ENCODE data around the gene AIFM1. TPM values are rescaled to one million over a fixed set of nuclear protein-coding genes. Genes with fewer than 3 reads are reported as not detected.

AIFM1 gene
- total RNA-seq, 4 donors from 2014 or later, result 7.6 to 15.0 (median 10.4) TPM

DNA sequence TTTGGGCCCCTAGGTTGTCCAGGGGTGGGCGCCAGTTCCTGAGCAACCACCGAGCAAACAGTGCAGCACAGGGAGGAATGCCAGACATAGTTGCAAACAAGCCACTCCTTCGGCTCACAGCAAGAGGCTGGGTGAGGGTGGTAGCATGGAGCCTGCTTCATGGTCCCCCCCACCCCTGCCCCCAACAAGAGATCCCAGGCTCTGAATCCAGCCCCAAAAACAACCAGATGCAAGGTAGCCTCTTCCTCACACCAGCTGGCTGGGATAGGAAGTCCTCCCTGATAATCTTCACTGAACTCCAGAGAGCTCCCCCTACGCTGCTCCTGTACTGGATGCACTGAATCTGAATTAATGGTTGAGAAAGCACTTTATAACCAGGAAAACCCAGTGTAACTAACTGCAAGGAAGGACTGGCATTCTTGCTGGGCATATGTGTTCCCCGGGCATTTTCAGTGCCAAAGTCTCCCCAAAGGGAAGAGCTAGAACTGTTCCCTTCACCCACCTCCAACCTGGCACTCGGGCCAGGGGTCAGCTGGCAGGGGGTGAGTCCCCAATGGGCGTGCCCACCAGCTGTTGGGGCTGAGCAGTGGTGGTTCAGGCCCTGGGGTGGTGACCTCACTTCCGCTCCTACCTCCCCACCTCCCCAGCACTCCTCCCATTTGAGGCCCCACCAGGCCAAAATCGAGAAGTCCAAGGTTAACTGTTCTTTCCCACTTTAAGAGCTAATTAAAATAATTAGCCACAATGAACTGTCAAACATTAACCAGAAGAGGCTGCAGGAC, 56.8 kb downstream of the AIFM1 start:
- H3K4me3 ChIP-seq (ENCODE audit: low read depth, poor library complexity, severe bottlenecking), result peak overlapping the region; percentile 69
- intact Hi-C loops (cut with DNase I; ENCODE audit: low total_unique reads), result loop anchor here (5.0 kb wide), 1 partner anchor 568 kb away; no protein-coding TSS in a partner anchor
- DNase-seq (ENCODE audit: low spot score in 2 of 2), result no peak
- TF ChIP-seq, protein P1, sequence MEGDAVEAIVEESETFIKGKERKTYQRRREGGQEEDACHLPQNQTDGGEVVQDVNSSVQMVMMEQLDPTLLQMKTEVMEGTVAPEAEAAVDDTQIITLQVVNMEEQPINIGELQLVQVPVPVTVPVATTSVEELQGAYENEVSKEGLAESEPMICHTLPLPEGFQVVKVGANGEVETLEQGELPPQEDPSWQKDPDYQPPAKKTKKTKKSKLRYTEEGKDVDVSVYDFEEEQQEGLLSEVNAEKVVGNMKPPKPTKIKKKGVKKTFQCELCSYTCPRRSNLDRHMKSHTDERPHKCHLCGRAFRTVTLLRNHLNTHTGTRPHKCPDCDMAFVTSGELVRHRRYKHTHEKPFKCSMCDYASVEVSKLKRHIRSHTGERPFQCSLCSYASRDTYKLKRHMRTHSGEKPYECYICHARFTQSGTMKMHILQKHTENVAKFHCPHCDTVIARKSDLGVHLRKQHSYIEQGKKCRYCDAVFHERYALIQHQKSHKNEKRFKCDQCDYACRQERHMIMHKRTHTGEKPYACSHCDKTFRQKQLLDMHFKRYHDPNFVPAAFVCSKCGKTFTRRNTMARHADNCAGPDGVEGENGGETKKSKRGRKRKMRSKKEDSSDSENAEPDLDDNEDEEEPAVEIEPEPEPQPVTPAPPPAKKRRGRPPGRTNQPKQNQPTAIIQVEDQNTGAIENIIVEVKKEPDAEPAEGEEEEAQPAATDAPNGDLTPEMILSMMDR (IDR thresholded peaks at IDR 0.05), result no peak
- TF ChIP-seq POLR2A (IDR thresholded peaks at IDR 0.05), result no peak
- 10 to 40% methylated on average over 4 to 9 of the region's 9 CpGs for WGBS, 2 donors

DNA sequence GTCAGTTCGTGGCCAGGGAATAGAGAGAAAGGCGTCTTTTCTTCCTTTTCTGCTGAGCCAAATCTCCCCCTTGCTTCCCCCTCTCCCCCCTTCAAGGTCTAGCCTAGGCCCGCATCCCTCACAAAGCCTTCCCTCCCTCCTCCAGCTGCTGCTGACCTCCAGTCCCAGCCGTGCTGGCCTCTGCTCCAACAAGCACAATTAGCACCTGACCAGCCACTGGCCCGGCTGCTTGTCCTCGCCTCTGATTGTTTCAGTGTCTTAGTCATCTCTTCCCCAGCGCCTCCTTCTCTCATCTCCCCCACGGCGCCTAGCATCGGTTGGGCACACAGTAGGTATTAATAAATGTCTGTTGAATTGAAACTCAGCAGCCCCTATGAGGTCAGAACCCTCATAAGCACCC, 59.6 kb downstream of the AIFM1 start:
- no peak for DNase-seq (ENCODE audit: low spot score in 2 of 2)
- H3K4me3 ChIP-seq (ENCODE audit: low read depth, poor library complexity, severe bottlenecking), result no peak overlapping the region
- 47 to 55% methylated on average over 9 to 10 of the region's 10 CpGs for WGBS, 2 donors
- TF ChIP-seq POLR2A (IDR thresholded peaks at IDR 0.05), result no peak
- TF ChIP-seq, protein P1 (IDR thresholded peaks at IDR 0.05), result no peak
- intact Hi-C loops (cut with DNase I; ENCODE audit: low total_unique reads), result loop anchor here (5.0 kb wide), 1 partner anchor 571 kb away; no protein-coding TSS in a partner anchor

DNA sequence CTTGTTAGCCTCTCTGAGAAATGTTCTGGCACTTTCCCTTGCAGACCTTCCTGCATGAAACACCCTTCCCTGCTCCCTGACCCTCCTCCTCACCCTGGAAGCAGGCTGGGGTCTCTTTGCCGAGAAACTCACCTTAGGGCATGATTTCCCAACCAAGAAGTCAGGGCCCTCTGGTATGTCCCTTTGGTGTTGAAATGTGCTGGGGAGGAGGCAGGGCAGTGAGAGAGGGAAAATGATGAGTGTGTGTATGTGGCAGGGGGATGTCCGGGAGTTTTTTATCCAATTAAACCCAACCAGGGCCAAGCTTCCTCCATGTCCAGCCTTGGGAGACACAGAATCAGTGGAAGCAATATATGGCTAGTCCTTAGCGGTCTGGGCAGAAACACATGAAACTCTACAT, 60.4 kb downstream of the AIFM1 start:
- WGBS, 2 donors, result 51 to 65% methylated on average over 3 of the region's 3 CpGs
- TF ChIP-seq, protein P1 (IDR thresholded peaks at IDR 0.05), result no peak
- no peak for TF ChIP-seq POLR2A (IDR thresholded peaks at IDR 0.05)
- no peak for DNase-seq (ENCODE audit: low spot score in 2 of 2)
- H3K4me3 ChIP-seq (ENCODE audit: low read depth, poor library complexity, severe bottlenecking), result no peak overlapping the region
- intact Hi-C loops (cut with DNase I; ENCODE audit: low total_unique reads), result loop anchor here (5.0 kb wide), 1 partner anchor 572 kb away; no protein-coding TSS in a partner anchor

DNA sequence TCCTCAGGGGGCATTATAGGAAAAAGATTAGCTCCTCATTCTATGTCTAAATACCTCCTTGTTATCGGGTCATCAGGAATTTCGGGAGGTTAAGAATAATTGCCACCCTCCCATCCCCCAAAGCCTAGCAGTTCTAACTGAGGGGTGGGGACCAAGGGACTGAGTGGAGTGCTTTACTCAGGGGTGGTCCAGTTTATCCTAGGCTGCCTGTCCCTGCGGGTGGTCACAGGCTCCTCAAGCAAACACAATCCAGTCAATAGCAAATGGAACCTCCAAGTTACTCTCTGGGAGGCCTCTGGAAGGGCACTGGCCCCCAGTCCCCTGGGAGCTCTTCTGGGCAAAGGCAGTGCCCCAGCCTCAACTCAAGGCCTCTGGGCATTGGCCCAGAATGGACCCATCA, 62.0 kb downstream of the AIFM1 start:
- 72 to 80% methylated on average over 2 to 3 of the region's 3 CpGs for WGBS, 2 donors
- no peak overlapping the region for H3K4me3 ChIP-seq (ENCODE audit: low read depth, poor library complexity, severe bottlenecking)
- no peak for TF ChIP-seq POLR2A (IDR thresholded peaks at IDR 0.05)
- TF ChIP-seq, protein P1 (IDR thresholded peaks at IDR 0.05), result no peak
- no peak for DNase-seq (ENCODE audit: low spot score in 2 of 2)
- intact Hi-C loops (cut with DNase I; ENCODE audit: low total_unique reads), result no loop called here

DNA sequence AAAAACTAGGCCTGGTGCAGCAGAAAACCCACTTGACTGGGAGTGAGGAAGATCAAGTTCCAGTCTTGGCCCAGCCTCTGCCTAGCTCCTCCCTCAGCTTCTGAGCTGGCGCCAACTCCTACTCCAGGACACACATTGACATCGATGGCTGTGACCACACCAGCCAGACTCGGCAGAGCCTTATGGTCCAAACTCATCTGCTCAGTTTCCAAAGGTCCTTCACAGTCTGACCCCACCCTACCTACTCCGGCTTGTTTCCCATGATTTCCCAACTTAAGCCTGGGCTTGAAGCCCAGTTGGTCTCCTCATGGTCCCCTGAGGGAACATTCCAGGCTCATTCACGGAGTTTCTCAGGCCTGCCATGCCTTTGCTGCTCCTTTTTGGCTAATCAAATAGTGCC, 65.5 kb downstream of the AIFM1 start:
- no peak for TF ChIP-seq POLR2A (IDR thresholded peaks at IDR 0.05)
- TF ChIP-seq, protein P1 (IDR thresholded peaks at IDR 0.05), result no peak
- intact Hi-C loops (cut with DNase I; ENCODE audit: low total_unique reads), result no loop called here
- peak; percentile 70 to 92 for DNase-seq (ENCODE audit: low spot score in 2 of 2)
- 14 to 41% methylated on average over 5 of the region's 5 CpGs for WGBS, 2 donors
- no peak overlapping the region for H3K4me3 ChIP-seq (ENCODE audit: low read depth, poor library complexity, severe bottlenecking)

All from lower leg skin (tissue), 4 donors.